GM18526 (cell line): Measurements from ENCODE around the gene ULK1.

ENCODE experiments used
- POLR2A ChIP-seq: IDR thresholded peaks from 3 replicates; pipeline ENCODE4 v1.6.1; 2011; ENCODE audit not compliant: insufficient read length; ENCODE audit errors: extremely low read depth

The ULK1 gene

DNA sequence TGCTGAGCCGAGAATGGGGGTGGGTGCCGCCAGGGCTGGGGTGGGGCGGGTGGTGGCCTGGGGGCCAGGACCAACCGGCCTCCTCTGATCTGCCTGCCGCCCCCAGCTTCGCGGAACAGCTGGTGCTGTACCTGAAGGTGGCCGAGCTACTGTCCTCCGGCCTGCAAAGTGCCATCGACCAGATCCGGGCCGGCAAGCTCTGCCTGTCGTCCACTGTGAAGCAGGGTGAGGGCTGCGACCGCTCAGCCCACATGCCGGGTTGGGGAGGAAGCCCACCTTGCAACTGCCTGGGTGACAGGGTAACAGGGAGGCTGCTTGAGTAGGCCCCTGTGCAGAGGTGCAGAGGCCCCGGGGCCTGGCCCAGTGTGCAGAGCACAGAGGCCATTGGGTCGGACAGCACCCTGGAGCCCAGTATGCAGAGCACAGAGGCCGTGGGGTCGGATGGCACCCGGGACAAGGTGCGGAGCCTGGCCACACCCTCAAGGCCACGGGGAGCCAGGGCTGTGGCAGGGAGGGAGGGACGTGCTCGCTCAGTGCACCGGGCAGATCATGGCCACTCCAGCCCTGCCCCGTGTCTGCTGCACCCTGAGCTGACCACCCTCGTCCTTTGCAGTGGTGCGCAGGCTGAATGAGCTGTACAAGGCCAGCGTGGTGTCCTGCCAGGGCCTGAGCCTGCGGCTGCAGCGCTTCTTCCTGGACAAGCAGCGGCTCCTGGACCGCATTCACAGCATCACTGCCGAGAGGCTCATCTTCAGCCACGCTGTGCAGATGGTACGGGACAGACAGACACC is 25.1 kb downstream of the ULK1 start:
- TF ChIP-seq POLR2A, result no peak

GRCh38 chr12:131920157-131920508 is 25.7 kb downstream of the ULK1 start:
- TF ChIP-seq POLR2A, result no peak

DNA sequence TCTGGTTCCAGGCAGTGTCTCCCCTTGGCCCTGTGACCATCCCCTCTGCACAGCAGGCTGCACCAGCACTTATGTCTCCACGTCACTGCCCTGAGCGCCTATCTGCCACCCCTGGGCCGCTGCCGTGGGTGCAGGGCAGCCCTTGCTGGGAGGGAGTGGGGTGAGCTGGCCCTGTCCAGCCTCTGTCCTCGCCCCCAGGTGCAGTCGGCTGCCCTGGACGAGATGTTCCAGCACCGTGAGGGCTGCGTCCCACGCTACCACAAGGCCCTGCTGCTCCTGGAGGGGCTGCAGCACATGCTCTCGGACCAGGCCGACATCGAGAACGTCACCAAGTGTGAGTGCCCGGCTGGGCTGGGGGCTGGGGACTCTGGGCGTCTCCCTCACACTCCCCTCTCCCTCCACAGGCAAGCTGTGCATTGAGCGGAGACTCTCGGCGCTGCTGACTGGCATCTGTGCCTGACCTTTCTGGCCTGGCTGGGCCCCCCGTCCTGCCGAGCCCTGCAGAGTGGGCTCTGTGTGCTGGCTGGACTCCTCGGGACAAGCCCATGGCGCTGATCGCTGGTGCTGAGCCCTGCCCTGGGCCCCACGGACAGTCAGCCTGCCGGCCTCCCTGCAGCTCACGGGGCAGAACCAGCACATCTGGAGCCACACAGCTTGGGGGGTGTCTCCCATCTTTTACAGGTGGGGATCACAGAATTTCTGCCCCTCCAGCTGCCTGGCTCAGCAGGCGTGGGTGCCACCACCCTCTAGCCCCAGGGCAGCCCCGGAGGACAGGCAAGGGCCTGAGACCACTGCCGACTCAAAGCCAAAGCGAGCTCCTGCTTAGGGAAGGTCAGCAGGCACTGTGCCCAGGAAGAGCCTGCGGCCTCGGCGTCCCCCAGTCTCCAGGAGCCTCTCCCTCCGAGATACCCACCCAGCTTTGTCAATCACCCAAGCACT is 26.7 kb downstream of the ULK1 start:
- no peak for TF ChIP-seq POLR2A

DNA sequence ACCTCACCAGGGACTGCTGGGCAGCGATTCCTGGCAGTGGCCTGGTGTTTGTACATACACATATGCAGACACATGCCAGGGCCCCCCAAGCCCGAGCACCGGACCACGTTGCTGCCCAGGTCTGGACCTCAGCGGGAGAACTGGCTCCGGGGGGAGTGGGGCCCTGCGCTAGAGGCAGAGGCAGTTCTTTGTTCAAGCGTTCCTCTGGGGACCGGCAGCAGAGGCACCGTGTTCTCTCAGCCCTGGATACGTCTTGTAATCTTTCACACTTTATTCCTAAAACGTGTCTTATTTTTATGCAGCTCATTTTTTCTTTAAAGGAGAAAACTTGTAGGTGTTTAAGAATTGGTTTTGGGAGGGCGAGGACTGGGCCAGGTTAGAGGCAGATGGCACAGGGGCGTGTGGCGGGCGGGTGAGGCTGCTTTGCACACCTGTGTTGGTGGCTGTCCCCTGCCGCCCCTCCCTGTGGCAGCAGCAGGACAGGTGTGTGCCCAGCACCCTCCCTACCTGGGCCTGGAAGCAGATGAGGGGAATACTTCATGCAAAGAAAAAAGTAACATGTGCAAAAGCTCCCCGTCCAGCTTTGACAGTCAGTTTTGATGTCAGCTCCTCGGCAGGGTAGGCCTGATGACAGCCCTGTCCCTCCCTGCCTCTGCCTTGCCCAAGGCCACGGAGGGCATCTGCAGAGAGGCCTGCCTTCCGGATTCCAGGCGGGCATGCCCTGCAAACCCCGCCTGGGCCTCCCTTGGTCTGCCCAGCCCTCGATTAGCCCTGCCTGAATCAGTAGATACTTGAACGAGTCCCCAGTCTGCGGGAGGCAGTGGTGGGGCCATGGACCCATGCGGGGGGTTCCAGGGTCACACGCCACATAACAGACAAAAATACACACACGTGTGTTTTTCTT is 27.7 kb downstream of the ULK1 start:
- TF ChIP-seq POLR2A, result no peak

- no peak for TF ChIP-seq POLR2A
Observed at GRCh38 chr12:131922772-131923171, 28.4 kb downstream of the ULK1 start.

DNA sequence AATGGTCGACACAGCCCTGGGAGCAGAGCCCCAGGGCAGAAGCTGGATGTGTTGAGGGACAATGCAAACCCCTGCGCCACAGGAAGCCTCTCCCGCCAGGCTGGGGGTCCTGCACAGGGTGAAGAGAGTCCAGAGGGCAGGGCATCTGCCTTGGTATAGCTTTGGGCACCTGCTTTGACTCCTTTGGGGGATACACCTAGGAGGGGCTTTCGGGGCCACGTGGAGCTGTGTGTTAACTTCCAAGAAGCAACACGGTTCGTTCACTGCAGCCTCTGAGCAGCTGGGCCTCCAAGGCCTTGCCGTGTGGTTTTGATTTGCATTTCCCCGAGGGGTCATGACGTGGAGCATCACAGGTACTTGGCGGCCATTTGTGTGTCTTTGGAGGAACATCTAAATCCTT is 28.8 kb downstream of the ULK1 start:
- no peak for TF ChIP-seq POLR2A

GRCh38 chr12:131927110-131928079 is 33.0 kb downstream of the ULK1 start:
- TF ChIP-seq POLR2A, result no peak

DNA sequence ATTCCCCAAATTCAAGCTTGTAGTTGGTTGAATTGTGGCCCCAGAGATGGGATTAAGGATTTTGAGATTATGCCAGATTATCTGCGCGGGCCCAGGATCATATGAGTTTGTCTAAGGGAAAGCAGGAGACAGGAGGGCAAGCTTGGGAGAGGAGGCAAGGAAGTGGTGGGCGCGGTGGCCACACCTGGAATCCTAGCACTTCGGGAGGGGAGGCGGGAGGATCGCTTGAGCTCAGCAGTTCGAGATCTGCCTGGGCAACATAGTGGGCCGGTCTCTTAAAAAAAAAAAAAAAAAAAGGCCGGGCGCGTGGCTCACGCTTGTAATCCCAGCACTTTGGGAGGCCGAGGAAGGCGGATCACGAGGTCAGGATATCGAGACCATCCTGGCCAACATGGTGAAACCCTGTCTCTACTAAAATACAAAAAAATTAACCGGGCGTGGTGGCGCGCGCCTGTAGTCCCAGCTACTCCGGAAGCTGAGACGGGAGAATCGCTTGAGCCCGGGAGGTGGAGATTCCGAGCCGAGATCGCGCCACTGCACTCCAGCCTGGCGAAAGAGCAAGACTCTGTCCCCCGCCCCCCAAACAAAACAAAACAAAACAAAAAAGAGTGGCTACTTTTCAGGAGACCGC is 33.8 kb downstream of the ULK1 start:
- TF ChIP-seq POLR2A, result no peak

DNA sequence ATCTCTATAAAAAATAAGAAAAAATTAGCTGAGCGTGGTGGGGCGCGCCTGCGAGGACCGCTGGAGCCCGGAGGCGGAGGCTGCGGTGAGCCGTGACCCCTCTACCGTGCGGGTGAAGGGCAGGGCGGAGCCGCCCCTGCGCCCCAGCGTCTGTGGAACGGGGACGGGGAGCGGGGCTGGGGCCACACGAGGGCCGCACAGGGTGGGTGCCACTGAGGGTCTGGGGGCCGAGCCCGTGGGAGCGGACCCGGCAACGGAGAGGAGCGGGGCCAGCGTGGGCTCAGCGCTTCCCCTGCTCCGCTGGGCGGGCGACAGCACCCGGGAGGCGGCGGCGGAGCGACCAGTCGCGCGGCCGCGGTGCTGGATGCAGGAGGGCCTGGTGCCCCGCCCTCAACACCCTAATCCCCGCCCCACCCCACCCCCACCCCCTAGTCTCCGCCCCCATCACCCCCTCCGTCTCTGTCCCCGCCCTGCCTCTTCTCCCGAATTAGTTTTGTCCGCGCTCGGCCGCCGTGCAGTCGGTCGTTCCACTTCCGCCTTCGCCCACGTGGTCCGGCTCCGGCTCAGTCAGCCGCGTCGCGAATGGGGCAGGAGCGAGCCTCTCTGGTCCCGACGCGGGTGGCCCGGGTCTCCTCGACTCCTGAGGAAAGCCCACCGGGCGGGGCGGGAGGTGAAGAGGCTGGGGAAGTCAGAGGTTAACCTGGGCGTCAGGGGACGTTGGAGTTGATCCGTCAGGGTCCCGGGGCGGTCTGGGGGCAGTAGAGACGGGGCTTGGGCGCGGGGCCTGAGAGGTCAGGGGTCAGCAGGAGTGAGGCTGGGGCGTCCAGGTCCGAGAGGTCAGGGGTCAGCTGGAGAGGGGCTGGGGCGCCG is 34.5 kb downstream of the ULK1 start, which contains the start of gene PUS1:
TSS of gene PUS1 (plus strand) at position 566 of the 870 bp plus-strand sequence. CDS start 447 bp downstream, outside the sequence.
- TF ChIP-seq POLR2A, result peak; percentile 80

DNA sequence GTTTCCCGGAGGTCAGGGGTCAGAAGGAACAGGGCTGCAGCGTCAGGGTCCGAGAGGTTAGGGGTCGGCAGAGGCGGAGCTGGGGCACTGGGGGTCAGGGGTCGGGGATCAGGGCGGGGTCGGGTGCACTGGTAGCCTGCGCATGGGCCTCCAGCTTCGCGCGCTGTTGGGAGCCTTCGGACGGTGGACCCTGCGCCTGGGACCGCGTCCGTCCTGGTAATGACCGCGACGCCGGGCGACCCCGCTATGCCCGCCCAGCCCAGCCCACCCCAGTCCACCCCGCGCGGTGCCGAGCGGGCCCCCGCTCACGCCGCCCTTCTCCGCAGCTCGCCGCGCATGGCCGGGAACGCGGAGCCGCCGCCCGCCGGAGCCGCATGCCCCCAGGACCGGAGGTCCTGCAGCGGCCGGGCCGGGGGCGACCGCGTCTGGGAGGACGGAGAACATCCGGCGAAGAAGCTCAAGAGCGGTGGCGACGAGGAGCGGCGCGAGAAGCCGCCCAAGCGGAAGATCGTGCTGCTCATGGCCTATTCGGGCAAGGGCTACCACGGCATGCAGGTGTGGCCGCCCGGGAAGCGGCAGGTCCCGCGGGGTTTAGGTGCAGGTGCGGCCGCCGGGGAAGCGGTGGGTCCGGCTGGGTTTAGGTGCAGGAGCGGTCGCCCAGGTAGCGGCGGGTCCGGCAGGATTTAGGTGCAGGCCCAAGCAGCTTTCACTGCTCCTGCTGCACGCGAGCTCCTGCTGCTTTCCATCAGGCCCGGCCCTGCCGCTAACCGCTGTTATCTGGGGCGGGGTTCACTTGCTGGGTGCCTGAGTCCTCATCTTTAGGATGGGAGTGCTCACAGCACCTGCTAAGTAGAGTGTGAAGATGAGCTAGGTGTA is 35.4 kb downstream of the ULK1 start:
- no peak for TF ChIP-seq POLR2A

- TF ChIP-seq POLR2A, result no peak
Observed at GRCh38 chr12:131930510-131930909, 36.1 kb downstream of the ULK1 start.

DNA sequence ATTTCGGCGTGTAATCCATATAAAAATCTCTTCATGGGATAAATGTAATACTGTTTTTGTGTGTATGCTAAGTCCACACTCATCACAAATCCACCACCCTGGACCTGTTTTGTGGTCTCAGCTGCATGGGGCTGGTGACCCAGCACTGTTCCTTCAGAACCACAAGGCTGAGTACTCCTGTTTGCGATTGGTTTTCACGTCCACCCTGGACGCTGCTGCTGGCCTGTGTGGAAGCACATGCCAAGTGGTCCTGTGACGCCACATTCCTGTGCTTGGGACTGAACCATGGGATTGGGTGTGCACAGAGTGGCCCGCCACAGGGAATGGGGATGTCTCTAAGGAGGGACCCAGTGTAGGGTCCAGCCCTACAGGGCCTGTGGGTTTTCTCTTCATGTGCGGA is 39.0 kb downstream of the ULK1 start:
- no peak for TF ChIP-seq POLR2A
